Measurements from ENCODE around the gene MYH15.

DNA sequence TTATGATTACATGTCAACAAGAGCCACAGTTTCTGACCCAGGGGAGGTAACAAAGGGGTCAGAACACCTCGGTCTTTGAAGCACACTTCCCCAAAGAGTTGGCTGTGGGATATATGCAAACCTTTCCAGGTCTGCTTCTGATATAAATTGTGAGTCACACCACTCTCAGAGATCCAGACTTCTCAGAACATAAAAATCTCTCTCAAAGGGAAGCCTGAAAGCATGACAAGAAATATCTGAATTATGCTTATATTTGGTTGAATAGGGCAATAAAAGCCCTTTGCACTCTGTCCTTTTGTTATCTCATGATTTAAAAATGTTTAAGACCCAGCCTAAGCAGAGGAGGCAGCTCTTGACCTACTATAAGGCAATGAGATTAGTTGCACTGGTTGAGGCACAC, 56.8 kb downstream of the MYH15 start:
- no peak for TF ChIP-seq CTBP1 (IDR thresholded peaks at IDR 0.05; ENCODE audit: borderline replicate concordance)
- no peak for TF ChIP-seq NFRKB (IDR thresholded peaks at IDR 0.05)
- no peak for TF ChIP-seq FOXK2 (IDR thresholded peaks at IDR 0.05)
- no peak for TF ChIP-seq BHLHE40 (IDR thresholded peaks at IDR 0.05; ENCODE audit: borderline replicate concordance)
- TF ChIP-seq FOXM1 (IDR thresholded peaks at IDR 0.05; ENCODE audit: borderline replicate concordance) = no peak
- no peak for TF ChIP-seq ELF4 (IDR thresholded peaks at IDR 0.05)
- no peak for TF ChIP-seq FOXA1 (IDR thresholded peaks at IDR 0.05)
